Omental fat pad (tissue), 4 donors: ENCODE data around the gene GRM4. TPM values are rescaled to one million over a fixed set of nuclear protein-coding genes. Genes with fewer than 3 reads are reported as not detected.

Experiments used
- ATAC-seq: fragments of 150-250 bp; one replicate; pipeline ENCODE4 v1.9.1; 2016; ENCODE audit warnings: mild to moderate bottlenecking, moderate library complexity; ENCODE audit not compliant: low FRiP score
- DNase-seq: peaks from one replicate; pipeline ENCODE4 v3.0.0-alpha.2; 2019; ENCODE audit warnings: low spot score
- total RNA-seq, 4 donors: library from RNA; depleted of rRNA; stranded (reverse); fragments of >200 nt; gene quantifications; one replicate each; pipeline ENCODE4 v1.1.0, GENCODE V29; 2016
- TF ChIP-seq, protein P1 (sequence below), 3 donors: fragments of 450-650 bp; IDR thresholded peaks; one replicate each; pipeline ENCODE4 v1.5.1; 2016 to 2017; ENCODE audit warnings: antibody characterized with exemption in 3 of 3, mild to moderate bottlenecking in 3 of 3, moderate library complexity in 2 of 3

The GRM4 gene
- total RNA-seq, 4 donors from 2014 or later, result 0.60 TPM; not detected in 3

DNA sequence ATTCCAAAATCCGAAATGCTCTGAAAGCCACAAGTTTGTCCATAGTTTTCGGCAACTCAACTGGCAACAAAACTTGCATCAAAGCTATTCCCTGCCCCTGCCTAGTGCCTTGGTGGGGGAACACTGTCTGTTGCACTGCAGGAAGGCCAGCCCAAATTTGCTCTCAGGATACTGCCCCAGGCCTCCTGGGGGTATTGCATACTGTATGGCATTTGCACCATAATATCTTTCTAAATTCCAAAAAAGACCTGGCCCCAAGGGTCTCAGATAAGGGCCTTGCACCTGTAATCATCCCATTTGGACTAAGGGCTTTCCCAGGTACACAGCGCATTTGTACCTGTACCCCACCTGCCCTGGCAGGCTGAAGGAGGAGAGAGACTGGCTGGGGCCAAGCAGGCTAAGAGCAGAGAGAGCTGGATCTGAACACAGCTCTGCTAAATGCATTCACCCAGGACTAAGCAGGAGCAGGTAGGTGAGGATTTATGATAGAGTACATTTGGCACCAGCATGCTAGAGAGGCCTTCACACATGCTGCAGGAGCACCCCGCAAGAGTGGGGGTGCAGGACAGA lies 4.0 kb upstream of the GRM4 start:
- DNase-seq, result no peak
- TF ChIP-seq, protein P1, sequence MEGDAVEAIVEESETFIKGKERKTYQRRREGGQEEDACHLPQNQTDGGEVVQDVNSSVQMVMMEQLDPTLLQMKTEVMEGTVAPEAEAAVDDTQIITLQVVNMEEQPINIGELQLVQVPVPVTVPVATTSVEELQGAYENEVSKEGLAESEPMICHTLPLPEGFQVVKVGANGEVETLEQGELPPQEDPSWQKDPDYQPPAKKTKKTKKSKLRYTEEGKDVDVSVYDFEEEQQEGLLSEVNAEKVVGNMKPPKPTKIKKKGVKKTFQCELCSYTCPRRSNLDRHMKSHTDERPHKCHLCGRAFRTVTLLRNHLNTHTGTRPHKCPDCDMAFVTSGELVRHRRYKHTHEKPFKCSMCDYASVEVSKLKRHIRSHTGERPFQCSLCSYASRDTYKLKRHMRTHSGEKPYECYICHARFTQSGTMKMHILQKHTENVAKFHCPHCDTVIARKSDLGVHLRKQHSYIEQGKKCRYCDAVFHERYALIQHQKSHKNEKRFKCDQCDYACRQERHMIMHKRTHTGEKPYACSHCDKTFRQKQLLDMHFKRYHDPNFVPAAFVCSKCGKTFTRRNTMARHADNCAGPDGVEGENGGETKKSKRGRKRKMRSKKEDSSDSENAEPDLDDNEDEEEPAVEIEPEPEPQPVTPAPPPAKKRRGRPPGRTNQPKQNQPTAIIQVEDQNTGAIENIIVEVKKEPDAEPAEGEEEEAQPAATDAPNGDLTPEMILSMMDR (IDR thresholded peaks at IDR 0.05), result no peak
- ATAC-seq, result no peak

DNA sequence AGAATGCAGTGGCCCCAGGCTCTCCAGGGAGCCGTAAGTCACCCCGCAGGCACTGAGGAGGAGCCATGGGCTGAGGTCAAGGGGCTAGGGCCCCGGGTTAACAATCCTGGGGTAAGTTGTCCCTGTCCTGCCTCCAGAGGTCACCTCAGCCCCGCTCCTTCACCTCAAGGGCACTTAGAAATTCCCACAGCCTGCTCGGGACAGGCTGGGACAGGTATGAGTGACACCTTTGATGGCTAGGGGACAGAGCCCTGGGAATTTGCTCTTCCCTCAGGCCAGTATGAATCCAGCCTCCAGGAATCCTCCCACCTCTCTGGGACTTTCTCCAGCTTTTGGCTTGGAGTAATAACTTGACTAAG lies 3.5 kb upstream of the GRM4 start:
- DNase-seq (no peak), ATAC-seq (no peak)
- TF ChIP-seq, protein P1 (IDR thresholded peaks at IDR 0.05), result no peak

DNA sequence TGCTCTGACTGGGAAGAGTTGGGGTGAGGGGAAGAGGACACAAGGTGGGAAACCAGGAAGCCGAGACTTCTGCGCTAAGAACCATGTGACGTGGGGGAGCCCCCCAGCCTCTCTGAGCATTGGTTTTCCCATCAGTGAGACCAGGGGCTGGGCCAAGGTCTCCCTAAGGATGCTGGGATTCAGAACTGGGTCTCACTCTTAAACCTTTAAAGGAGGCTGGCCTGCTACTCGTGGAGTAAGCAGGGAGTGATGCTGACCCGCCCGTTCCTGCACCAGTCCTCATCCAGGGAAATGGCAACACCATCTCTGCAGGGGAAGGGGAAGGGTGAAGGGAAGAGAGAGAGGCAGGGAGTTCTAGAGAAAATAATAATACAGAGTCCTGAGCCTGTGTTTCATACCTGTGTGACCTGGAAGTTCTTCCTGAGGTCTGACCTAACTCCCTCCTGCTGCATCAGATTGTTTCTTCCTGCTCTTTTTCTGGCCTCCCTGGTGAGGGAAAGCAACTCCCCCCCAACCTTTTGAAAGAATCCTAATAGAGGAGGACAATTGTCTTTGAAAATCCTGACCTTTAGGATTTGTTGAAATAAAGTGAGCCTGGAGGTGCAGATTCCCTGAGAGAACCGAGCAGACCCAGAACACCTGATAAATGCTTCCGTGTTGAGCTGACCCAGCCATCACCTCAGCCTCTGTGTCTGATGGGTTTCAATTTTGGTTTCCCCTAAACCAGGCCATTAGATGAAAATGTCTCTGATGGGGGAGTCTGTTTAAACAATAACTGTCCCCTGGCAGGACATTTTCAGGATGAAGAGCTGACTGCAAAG lies 3.0 kb upstream of the GRM4 start:
- TF ChIP-seq, protein P1 (IDR thresholded peaks at IDR 0.05), result no peak
- DNase-seq (no peak), ATAC-seq (no peak)

DNA sequence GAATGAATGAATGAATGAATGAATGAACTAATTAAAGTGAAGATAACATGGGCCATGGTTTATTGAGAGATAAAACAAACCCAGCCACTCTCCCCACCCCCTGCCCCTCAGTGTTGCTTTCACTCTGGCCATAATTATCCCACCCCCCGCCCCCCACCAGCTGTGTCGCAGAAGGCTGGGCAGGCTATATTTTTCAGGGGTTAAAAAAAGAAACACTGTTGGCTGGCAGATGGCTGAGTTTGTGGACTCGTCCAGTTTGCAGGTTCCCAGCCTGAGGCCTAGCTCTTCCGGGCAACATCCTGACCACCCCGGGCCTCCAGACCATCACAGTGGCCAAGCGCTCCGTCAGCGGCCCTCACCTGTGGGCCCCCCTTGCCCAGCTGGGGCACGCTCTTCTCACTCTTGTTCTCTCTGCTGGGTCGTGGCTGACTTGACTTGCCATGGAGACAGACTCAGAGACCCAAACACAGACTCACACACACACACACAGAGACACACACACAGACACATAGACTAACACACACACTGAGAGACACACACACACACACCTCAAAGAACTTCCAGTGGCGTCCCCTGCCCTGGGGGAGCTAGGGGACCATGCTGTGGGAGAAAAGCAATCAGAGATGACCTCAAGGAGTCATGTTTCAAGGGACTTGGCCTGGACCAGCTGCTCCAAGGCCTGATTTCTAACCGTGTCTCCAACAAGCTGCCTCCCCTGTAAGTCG lies 2.2 kb upstream of the GRM4 start:
- ATAC-seq, result no peak
- TF ChIP-seq, protein P1 (IDR thresholded peaks at IDR 0.05), result no peak
- no peak for DNase-seq

DNA sequence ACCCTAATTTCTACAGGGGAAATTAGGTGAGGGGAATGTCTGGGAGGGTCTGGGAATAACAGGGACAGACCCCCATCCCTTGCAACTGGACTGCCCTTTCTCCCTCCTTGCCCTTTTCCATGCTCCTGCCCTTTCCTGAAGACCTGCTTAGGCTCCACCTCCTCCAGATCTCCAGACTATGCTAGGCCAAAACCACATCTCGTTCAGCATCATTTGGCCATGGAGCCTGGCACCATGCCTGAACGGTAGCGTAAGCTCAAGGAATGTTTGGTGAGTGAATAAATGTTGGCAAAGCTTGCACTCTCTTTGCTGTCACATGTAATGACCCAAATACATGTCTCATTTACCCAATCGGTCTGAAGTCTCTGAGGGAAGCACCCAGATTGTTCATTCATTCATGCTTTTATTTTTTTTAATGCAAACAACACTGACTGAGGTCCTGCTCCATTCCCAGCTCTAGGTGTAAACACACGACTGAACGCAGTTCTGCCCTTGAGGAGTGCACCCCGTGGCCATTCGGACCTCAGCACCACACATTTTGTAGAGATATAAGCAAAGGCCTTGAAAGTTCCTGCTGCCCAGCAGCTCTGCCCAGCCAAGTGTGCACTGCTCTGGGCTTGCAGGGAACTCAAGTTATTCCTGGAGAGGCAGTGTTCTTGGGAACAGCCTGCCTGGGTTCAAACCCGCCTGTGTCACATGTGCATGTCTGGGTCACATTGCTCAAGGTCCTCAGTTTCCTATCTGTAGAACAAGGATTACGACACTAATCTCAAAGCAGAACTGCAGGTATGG lies 1.1 kb upstream of the GRM4 start:
- DNase-seq, result no peak
- ATAC-seq, result no peak
- TF ChIP-seq, protein P1 (IDR thresholded peaks at IDR 0.05), result no peak

DNA sequence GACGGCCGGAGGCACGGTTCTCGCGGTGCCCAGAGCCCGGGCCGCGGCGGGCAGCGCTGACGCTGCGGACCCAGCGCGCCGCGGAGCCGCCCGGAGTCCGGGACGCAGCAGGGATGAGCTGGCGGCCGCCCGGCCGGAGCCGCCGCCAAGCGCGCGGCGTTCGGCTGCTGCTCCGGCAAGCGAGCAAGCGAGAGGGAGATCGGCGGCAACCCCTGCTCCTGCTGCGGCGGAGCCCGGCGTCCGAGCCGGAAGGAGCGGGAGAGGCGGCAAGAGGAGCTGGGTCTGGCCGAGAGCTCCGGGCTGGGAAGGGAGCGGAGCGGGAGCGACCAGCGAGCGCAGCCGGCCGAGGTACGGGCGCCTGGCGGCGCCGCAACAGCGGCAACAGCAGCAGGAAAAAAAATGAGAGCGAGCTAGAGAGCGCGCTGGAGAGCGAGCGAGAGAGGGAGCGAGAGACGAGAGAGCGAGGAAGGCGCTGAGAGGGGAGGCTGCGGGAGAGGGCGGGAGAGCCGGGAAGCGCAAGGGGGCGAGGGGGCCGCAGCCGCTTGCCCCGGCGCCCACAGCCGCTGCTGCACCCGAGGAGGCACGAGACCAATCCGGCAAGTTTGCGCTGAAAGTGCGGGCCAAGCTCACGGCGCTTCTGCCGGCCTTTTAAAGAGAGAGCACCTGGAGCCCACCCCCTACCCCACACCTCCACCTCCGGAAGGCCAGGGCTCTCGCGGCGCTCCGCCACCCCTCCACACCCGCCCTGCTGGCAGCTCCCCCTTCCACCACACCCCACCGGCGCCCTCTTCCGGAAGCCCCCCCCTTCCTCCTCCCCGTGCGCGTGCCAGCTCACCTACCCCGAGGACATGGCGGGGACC lies 496 bp downstream of the GRM4 start:
- TF ChIP-seq, protein P1 (IDR thresholded peaks at IDR 0.05), result no peak
- no peak for DNase-seq
- peak; percentile 52 for ATAC-seq
